Heart left ventricle (tissue), 16 donors: ENCODE results near the gene PPP1R1A. TPM values are rescaled to one million over a fixed set of nuclear protein-coding genes. Genes with fewer than 3 reads are reported as not detected.

Source experiments
- ATAC-seq, 4 donors: fragments of 200-7000 bp; cut with Tn5 transposase; one replicate each; pipeline ENCODE4 v1.9.1; 2020 to 2022; ENCODE audit warnings: moderate library complexity in 4 of 4, mild to moderate bottlenecking in 3 of 4, moderate number of reproducible peaks in 1 of 4
- DNase-seq, 5 donors: peaks; one replicate each; pipeline ENCODE4 v3.0.0-alpha.2; 2020
- H3K27ac ChIP-seq, 12 donors: fragments of 200-600 bp; sonication (generic) in 4 of 12; one replicate each; pipeline versions ENCODE4 v1.5.0 to v1.8.0; 2016 to 2022; ENCODE audit warnings: mild to moderate bottlenecking in 2 of 12
- H3K27me3 ChIP-seq, 9 donors: fragments of 200-600 bp; sonication (generic) in 2 of 9; one replicate each; pipeline versions ENCODE4 v1.5.1 to v1.8.0; 2016 to 2022; ENCODE audit warnings: mild to moderate bottlenecking in 3 of 9
- H3K36me3 ChIP-seq, 9 donors: fragments of 200-600 bp; sonication (generic) in 2 of 9; one replicate each; pipeline versions ENCODE4 v1.5.0 to v1.8.0; 2018 to 2022; ENCODE audit warnings: mild to moderate bottlenecking in 2 of 9
- H3K4me1 ChIP-seq, 12 donors: fragments of 200-600 bp; sonication (generic) in 4 of 12; one replicate each; pipeline versions ENCODE4 v1.5.0 to v1.8.0; 2016 to 2022; ENCODE audit warnings: mild to moderate bottlenecking in 3 of 12
- H3K4me3 ChIP-seq, 12 donors: fragments of 200-600 bp; sonication (generic) in 4 of 12; one replicate each; pipeline versions ENCODE4 v1.5.0 to v1.8.0; 2017 to 2022; ENCODE audit warnings: mild to moderate bottlenecking in 9 of 12, moderate library complexity in 4 of 12
- H3K9me3 ChIP-seq, 12 donors: fragments of 200-600 bp; sonication (generic) in 4 of 12; one replicate each; pipeline versions ENCODE4 v1.5.0 to v1.8.0; 2016 to 2022; ENCODE audit warnings: mild to moderate bottlenecking in 1 of 12
- CTCF ChIP-seq, 12 donors: fragments of 200-600 bp; sonication (generic) in 4 of 12; IDR thresholded peaks; one replicate each; pipeline versions ENCODE4 v1.5.0 to v1.8.0; 2018 to 2022; ENCODE audit warnings: antibody characterized with exemption in 12 of 12, mild to moderate bottlenecking in 5 of 12
- POLR2A ChIP-seq, 2 donors: fragments of 450-650 bp; IDR thresholded peaks; one replicate each; pipeline ENCODE4 v1.6.1; 2017; ENCODE audit warnings: antibody characterized with exemption in 2 of 2, mild to moderate bottlenecking in 2 of 2, moderate library complexity in 2 of 2
- WGBS, 4 donors: extraction: QIAGEN DNeasy Blood & Tissue Kit in 2 of 4; methylation state at CpG; one replicate each; pipeline versions ENCODE4 v1.1.5 to v1.1.7; 2013 to 2018; 5-methylcytosine and 5-hydroxymethylcytosine counted together
- intact Hi-C, 10 donors: fragments of 100-400 bp; cut with DNase I; formaldehyde crosslinking; loops; one replicate each; pipeline versions ENCODE4 v1.11.1 to v1.14.2; 2022
- polyA plus RNA-seq, 2 donors: library from polyadenylated mRNA; stranded (reverse); fragments of 200-250 nt; gene quantifications; one replicate each; pipeline ENCODE4 v1.2.3, GENCODE V29; 2013
- total RNA-seq, 9 donors: library from RNA; depleted of rRNA in 2 of 9; stranded (reverse); fragments of >200 nt in 2 of 9; fragmentation: NEBNext Ultra II Directional in 3 of 9; extraction: Animal tissue kit (Norgen Biotek cat#: 25700) in 3 of 9; gene quantifications; one replicate each; pipeline versions ENCODE4 v1.1.0 to v1.2.4, GENCODE V29; 2016 to 2023
- donor health status: ischemic (EF 13 %, LVEDD 7.1; RV severe dilation, severe dysfunction).
- donor health status: healthy with polysubstance abuse.
- donor health status: DM: no; HTN: yes; CAD: no.
- donor health status: DM: no; HTN: no; CAD: no.
- donor health status: ischemic (EF 25% LVEDD 6.9; RV normal size, moderate dysfunction).
- donor health status: ischemic (EF 25% LVEDD 5.7; RV mildly dilated, moderate dysfunction).
- donor health status: healthy.
- donor health status: DM: yes; HTN: yes; CAD: no.
- donor health status: ischemic (EF 35%, LVEDD 5.7; RV mildly dilated, moderate dysfunction).
- donor health status: nonischemic (EF 11% LVEDD 7.7; RV severe dilation, severe dysfunction).
- donor health status: DM: yes; HTN: yes; CAD: no.
- donor health status: PGD.
- donor health status: ischemic (EF 29% LVEDD 5.4; RV normal size, mild dysfunction).
- donor health status: nonischemic (EF 23%, LVEDD 6.1; RV moderate dilation, normal function).

PPP1R1A gene
- total and polyA plus RNA-seq, 11 donors, result 25.5 to 181 (median 60.9) TPM

GRCh38 chr12:54603872-54604271, 15.4 kb upstream of the PPP1R1A start:
- Histone ChIP-seq H3K4me3 (no peak overlapping the region), H3K4me1 (no peaks in the 10 kb centered on the region), H3K36me3 (no peaks in the 10 kb centered on the region), H3K27me3 (peaks cover 0 to 4% (median 0%) of the 10 kb centered on the region in 9 donors), H3K9me3 (no peaks in the 10 kb centered on the region), H3K27ac (no peak overlapping the region)
- 81 to 85% (median 83%) methylated on average over 5 of the region's 5 CpGs for WGBS, 4 donors
- intact Hi-C loops, result loop anchor here in 4 of 10 donors (2.0 to 10.0 kb wide), 3 partner anchors 23 to 353 kb away; no protein-coding TSS in a partner anchor
- TF ChIP-seq POLR2A (IDR thresholded peaks at IDR 0.05), result no peak
- TF ChIP-seq CTCF (IDR thresholded peaks at IDR 0.05), result no peak
- ATAC-seq (no peak), DNase-seq (no peak)

- TF ChIP-seq POLR2A (IDR thresholded peaks at IDR 0.05) (no peak), CTCF (IDR thresholded peaks at IDR 0.05) (peak; percentile 51 to 82 (median 68))
- 17 to 26% (median 23%) methylated on average over 7 to 8 of the region's 8 CpGs for WGBS, 4 donors
- peak in 3 of 4 donors; percentile 65 to 82 (median 79) for ATAC-seq
- intact Hi-C loops, result loop anchor here in 4 of 10 donors (2.0 to 10.0 kb wide), 3 partner anchors 22 to 354 kb away; no protein-coding TSS in a partner anchor
- H3K27ac ChIP-seq, result no peak overlapping the region
- H3K4me3 ChIP-seq, result no peak overlapping the region
- DNase-seq, result peak in 2 of 5 donors; percentile 40 to 53
- no peaks in the 10 kb centered on the region for H3K27me3 ChIP-seq
- H3K9me3 ChIP-seq, result no peaks in the 10 kb centered on the region
- H3K36me3 ChIP-seq, result no peaks in the 10 kb centered on the region
- no peaks in the 10 kb centered on the region for H3K4me1 ChIP-seq
Observed at GRCh38 chr12:54603173-54603814, 14.8 kb upstream of the PPP1R1A start.

- intact Hi-C loops, result loop anchor here in 4 of 10 donors (2.0 to 10.0 kb wide), 3 partner anchors 22 to 355 kb away; no protein-coding TSS in a partner anchor
- WGBS, 4 donors, result 49 to 57% (median 53%) methylated on average over 2 of the region's 2 CpGs
Observed at GRCh38 chr12:54602661-54603060, 14.2 kb upstream of the PPP1R1A start.

More at GRCh38 chr12:54602661-54603060, 14.2 kb upstream of the PPP1R1A start:
- Histone ChIP-seq H3K27ac (no peak overlapping the region), H3K4me1 (no peaks in the 10 kb centered on the region), H3K27me3 (no peaks in the 10 kb centered on the region), H3K36me3 (no peaks in the 10 kb centered on the region), H3K9me3 (no peaks in the 10 kb centered on the region), H3K4me3 (no peak overlapping the region)
- TF ChIP-seq CTCF (IDR thresholded peaks at IDR 0.05) (no peak), POLR2A (IDR thresholded peaks at IDR 0.05) (no peak)
- DNase-seq (no peak), ATAC-seq (no peak)
